Ramos (cell line): ENCODE results near the gene YWHAH.

Experiments
- in situ Hi-C: fragments of 300-500 bp; cut with MboI; formaldehyde crosslinking; loops from one replicate; pipeline ENCODE4 v1.14.3; 2022; ENCODE audit warnings: low sequenced_read_pairs; ENCODE audit not compliant: unreplicated experiment

The YWHAH gene

GRCh38 chr22:31972180-31972579, 27.8 kb downstream of the YWHAH start:
- in situ Hi-C loops: loop anchor here (10.0 kb wide), 1 partner anchor 293 kb away; no protein-coding TSS in a partner anchor

- in situ Hi-C loops: loop anchor here (10.0 kb wide), 1 partner anchor 291 kb away; no protein-coding TSS in a partner anchor
Observed at GRCh38 chr22:31973739-31974138, 29.4 kb downstream of the YWHAH start.

GRCh38 chr22:31977141-31977841, 33.0 kb downstream of the YWHAH start:
- in situ Hi-C loops: loop anchor here (5.0 to 25.0 kb wide), 3 partner anchors 105 to 485 kb away; partner anchors contain the start of genes BPIFC and FBXO7

- in situ Hi-C loops: loop anchor here (5.0 to 25.0 kb wide), 3 partner anchors 104 to 484 kb away; partner anchors contain the start of genes BPIFC and FBXO7
Observed at GRCh38 chr22:31977939-31978338, 33.6 kb downstream of the YWHAH start.

- in situ Hi-C loops: loop anchor here (25.0 kb wide), 1 partner anchor 482 kb away; the partner anchor contains the start of genes BPIFC and FBXO7
Observed at GRCh38 chr22:31980628-31981027, 36.3 kb downstream of the YWHAH start.

- in situ Hi-C loops: loop anchor here (25.0 kb wide), 1 partner anchor 480 kb away; the partner anchor contains the start of genes BPIFC and FBXO7
Observed at GRCh38 chr22:31981976-31982375, 37.6 kb downstream of the YWHAH start.

GRCh38 chr22:31983911-31984656, 39.7 kb downstream of the YWHAH start:
- in situ Hi-C loops: loop anchor here (25.0 kb wide), 1 partner anchor 478 kb away; the partner anchor contains the start of genes BPIFC and FBXO7

- in situ Hi-C loops: loop anchor here (25.0 kb wide), 1 partner anchor 475 kb away; the partner anchor contains the start of genes BPIFC and FBXO7
Observed at GRCh38 chr22:31987218-31987617, 42.9 kb downstream of the YWHAH start.

- in situ Hi-C loops: loop anchor here (25.0 kb wide), 1 partner anchor 471 kb away; the partner anchor contains the start of genes BPIFC and FBXO7
Observed at GRCh38 chr22:31991102-31991839, 46.9 kb downstream of the YWHAH start.

GRCh38 chr22:31995046-31995445, 50.7 kb downstream of the YWHAH start:
- in situ Hi-C loops: loop anchor here (25.0 kb wide), 1 partner anchor 467 kb away; the partner anchor contains the start of genes BPIFC and FBXO7

GRCh38 chr22:31995807-31996206, 51.5 kb downstream of the YWHAH start:
- in situ Hi-C loops: loop anchor here (25.0 kb wide), 1 partner anchor 466 kb away; the partner anchor contains the start of genes BPIFC and FBXO7

- in situ Hi-C loops: loop anchor here (25.0 kb wide), 1 partner anchor 463 kb away; the partner anchor contains the start of genes BPIFC and FBXO7
Observed at GRCh38 chr22:31998784-31999385, 54.5 kb downstream of the YWHAH start.

- in situ Hi-C loops: no loop called here
Observed at GRCh38 chr22:32000181-32000580, 55.8 kb downstream of the YWHAH start.

GRCh38 chr22:32005453-32005852, 61.1 kb downstream of the YWHAH start:
- in situ Hi-C loops: no loop called here
